Measurements from ENCODE around the gene S1PR5. TPM values are rescaled to one million over a fixed set of nuclear protein-coding genes. Genes with fewer than 3 reads are reported as not detected.

Gene S1PR5
- total RNA-seq, 4 donors from 2014 or later: 8.9 to 27.2 (median 16.3) TPM

GRCh38 chr19:10554760-10555609 is 37.7 kb upstream of the S1PR5 start:
- peak overlapping the region; percentile 76 to 89 (median 86) for H3K27ac ChIP-seq
- 25 to 69% methylated on average over 3 to 13 of the region's 30 CpGs for WGBS, 2 donors
- H3K27me3 ChIP-seq: no peaks in the 10 kb centered on the region
- H3K4me3 ChIP-seq: no peak overlapping the region
- TF ChIP-seq POLR2A (IDR thresholded peaks at IDR 0.05) (no peak), CTCF (IDR thresholded peaks at IDR 0.05) (peak in 4 of 6 experiments; percentile 7 to 60 (median 38))
- intact Hi-C loops (cut with DNase I): loop anchor here (5.0 kb wide), 1 partner anchor 43 kb away; no protein-coding TSS in a partner anchor
- no peaks in the 10 kb centered on the region for H3K9me3 ChIP-seq
- peaks cover 32 to 67% (median 34%) of the 10 kb centered on the region in 3 donors for H3K4me1 ChIP-seq
- H3K36me3 ChIP-seq: peaks cover 33 to 99% (median 57%) of the 10 kb centered on the region in 3 donors
- DNase-seq: no peak

- peak overlapping the region; percentile 76 to 89 (median 86) for H3K27ac ChIP-seq
- no peak for DNase-seq
- intact Hi-C loops (cut with DNase I): loop anchor here (5.0 kb wide), 1 partner anchor 42 kb away; no protein-coding TSS in a partner anchor
- no peaks in the 10 kb centered on the region for H3K9me3 ChIP-seq
- TF ChIP-seq POLR2A (IDR thresholded peaks at IDR 0.05) (peak in 1 of 4 donors; percentile 14), CTCF (IDR thresholded peaks at IDR 0.05) (no peak)
- H3K36me3 ChIP-seq: peaks cover 37 to 99% (median 54%) of the 10 kb centered on the region in 3 donors
- H3K4me1 ChIP-seq: peaks cover 32 to 74% (median 34%) of the 10 kb centered on the region in 3 donors
- no peak overlapping the region for H3K4me3 ChIP-seq
- no peaks in the 10 kb centered on the region for H3K27me3 ChIP-seq
- 0 to 20% methylated on average over 2 to 5 of the region's 12 CpGs for whole genome bisulfite sequencing, 2 donors
Measured at GRCh38 chr19:10553943-10554381, 36.7 kb upstream of the S1PR5 start.

- H3K4me1 ChIP-seq: peaks cover 32 to 74% (median 34%) of the 10 kb centered on the region in 3 donors
- H3K4me3 ChIP-seq: no peak overlapping the region
- peak overlapping the region; percentile 76 to 89 (median 86) for H3K27ac ChIP-seq
- H3K27me3 ChIP-seq: no peaks in the 10 kb centered on the region
- WGBS, 2 donors: 52 to 59% methylated on average over 8 to 13 of the region's 13 CpGs
- DNase-seq: no peak
- intact Hi-C loops (cut with DNase I): loop anchor here (5.0 kb wide), 1 partner anchor 41 kb away; no protein-coding TSS in a partner anchor
- no peak for TF ChIP-seq POLR2A (IDR thresholded peaks at IDR 0.05)
- TF ChIP-seq CTCF (IDR thresholded peaks at IDR 0.05): no peak
- peaks cover 36 to 99% (median 52%) of the 10 kb centered on the region in 3 donors for H3K36me3 ChIP-seq
- no peaks in the 10 kb centered on the region for H3K9me3 ChIP-seq
Measured at GRCh38 chr19:10553087-10553667, 35.9 kb upstream of the S1PR5 start.

GRCh38 chr19:10552510-10553053 is 35.3 kb upstream of the S1PR5 start:
- H3K27ac ChIP-seq: peak overlapping the region; percentile 28 to 89 (median 80)
- peaks cover 30 to 99% (median 46%) of the 10 kb centered on the region in 3 donors for H3K36me3 ChIP-seq
- H3K4me1 ChIP-seq: peaks cover 32 to 74% (median 34%) of the 10 kb centered on the region in 3 donors
- H3K9me3 ChIP-seq: no peaks in the 10 kb centered on the region
- 61 to 82% methylated on average over 7 of the region's 12 CpGs for WGBS, 2 donors
- no peak for TF ChIP-seq CTCF (IDR thresholded peaks at IDR 0.05)
- no peak for TF ChIP-seq POLR2A (IDR thresholded peaks at IDR 0.05)
- no peak overlapping the region for H3K4me3 ChIP-seq
- intact Hi-C loops (cut with DNase I): loop anchor here (5.0 kb wide), 1 partner anchor 40 kb away; no protein-coding TSS in a partner anchor
- H3K27me3 ChIP-seq: no peaks in the 10 kb centered on the region
- DNase-seq: no peak

Measured in esophagus squamous epithelium (tissue), 5 donors.